SW 1271 (cell line): Measurements from ENCODE around the gene FLNB.
A peak's percentile ranks its signal among the peaks of the same experiment; 100 is the strongest.

Source experiments
- DNase-seq, 2 experiments: peaks; one replicate each; lab custom pipeline; 2025; lab: John Stamatoyannopoulos, UW

The FLNB gene

DNA sequence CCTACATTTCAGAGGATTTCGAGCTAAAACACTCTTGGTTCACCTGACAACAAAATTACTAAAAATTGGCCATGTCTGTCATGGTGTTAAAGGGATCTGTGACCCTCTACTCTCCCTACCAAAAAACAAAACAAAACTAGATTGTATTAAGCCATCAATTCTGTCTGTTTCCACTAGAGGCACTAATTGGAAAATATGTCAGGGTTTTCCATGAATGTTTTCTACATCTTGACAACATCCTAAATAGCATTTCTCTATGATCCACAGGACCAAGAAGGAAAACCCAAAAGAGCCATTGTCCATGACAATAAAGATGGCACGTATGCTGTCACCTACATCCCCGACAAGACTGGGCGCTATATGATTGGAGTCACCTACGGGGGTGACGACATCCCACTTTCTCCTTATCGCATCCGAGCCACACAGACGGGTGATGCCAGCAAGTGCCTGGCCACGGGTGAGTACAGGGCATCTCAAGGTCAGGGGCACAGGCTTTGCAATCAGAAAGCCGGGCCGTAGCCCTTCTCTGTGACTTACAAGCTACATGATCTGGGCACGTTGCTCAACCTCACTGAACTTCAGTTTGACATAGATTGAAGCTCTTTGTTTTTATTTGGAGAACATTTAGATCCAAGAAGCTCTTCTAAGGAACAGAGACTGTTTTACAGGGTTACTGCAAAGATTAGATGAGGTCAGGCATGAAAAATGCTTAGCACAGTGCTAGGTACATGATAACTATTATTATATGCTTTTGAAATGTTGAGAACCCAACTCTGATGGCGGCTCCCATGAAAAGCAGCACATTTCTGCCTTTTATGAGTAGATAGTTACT is 127.7 kb downstream of the FLNB start:
- DNase-seq = no peak

DNA sequence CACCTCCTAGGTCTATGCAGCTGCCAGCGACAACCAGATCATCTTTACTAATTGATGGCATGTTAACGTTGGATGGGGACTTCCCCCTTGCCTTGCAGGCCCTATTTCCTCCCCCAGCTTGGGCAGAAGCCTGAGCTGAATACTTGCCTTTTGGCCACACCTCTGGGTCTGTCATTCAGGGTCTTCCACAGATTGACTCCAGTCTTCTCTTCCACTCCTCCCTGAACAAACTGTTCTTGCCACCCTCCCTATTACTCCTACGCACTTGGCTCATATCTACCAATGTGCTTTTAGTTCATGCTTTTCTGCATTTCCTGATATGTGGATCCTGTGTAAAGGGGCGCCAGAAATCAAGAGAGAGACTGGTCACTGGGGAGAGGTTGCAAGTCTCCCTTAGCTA is 129.1 kb downstream of the FLNB start:
- DNase-seq = no peak

DNA sequence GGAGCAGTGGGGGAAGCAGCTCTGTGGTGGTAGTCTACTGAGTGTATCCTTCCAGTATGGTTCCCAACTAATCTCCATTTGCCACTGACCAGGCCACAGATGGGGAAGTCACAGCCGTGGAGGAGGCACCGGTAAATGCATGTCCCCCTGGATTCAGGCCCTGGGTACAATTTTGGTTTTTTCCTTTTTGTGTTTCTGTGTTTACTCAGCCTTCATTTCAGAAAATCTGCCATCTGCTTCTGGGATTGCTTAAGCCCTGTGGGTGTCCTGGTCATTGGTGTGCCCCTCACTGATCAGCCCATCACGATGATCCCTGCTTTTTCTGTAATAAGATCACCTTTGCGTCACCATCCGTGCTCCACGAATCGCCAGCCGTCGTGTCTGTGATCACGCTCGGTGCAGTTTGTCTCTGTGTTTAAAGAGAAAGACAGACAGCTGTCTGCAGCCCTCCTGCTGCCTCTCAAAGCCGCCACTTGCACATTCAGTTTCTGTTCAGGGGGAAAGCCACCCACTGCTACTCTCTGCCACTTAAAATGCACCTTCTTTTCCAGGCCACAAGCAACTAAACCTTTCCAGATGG is 133.6 kb downstream of the FLNB start:
- DNase-seq = no peak

DNA sequence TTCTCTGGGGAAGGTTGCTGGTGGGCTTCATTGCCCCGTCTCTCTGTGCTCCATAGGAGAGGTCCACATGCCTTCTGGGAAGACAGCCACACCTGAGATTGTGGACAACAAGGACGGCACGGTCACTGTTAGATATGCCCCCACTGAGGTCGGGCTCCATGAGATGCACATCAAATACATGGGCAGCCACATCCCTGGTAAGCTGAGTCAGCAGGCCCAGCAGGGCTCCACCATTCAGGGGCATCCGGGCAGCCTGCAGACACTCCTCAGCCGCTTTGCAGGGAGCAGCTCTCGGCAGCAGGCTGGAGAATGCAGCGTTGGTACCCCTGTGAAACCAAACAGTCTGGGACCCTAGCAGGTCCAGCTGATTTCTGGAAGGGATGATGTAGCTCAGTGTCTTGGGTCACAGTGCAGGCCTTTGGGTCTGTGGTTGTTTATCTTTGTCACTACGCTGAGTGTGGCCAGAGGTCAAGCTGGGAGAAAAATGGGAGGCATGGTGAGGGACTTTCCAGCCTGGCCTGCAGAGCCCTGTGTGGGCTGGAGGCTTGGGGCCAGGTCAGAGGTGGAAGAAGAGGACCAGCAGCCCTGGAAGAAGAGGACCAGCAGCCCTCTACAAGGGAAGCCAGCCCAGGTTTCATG is 135.3 kb downstream of the FLNB start:
- DNase-seq = no peak

DNA sequence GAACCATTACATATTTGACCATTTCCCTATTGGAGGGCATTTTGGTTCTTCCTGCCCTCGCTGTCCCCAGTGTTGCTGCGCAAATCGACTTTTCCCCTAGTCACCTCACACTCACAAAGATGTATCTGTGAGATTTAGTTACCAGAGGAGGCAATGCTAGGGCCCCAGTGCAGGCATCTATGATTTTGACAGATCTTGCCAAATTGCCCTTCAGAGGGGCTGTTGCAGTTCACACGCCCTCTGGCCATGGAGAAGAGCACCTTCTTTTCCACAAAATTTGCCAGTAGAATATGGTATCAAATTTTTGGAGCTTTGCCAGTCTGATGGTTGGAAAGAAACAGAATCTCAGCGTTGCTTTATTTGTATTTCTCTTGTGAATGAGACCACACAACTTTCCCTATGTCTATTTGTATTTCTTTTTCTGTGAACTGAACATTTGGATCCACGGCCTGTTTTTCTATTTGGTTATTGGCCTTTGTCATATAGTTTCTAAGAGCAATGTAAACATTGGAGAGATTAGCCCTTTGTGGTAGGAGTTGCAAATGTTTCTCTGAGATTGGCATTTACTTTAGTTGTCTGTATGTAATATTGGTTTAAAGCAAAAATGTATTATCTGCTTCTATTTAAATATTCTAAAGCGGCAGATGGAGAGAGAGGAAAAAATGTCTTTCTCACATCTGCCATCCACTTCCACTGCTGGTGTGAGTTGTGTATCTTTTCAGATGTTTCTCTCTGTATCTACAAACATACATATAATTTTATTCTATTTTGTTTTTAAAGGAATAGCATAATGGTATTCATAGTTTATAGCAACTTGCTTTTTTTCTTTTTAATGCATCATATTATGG is 136.5 kb downstream of the FLNB start:
- no peak for DNase-seq

DNA sequence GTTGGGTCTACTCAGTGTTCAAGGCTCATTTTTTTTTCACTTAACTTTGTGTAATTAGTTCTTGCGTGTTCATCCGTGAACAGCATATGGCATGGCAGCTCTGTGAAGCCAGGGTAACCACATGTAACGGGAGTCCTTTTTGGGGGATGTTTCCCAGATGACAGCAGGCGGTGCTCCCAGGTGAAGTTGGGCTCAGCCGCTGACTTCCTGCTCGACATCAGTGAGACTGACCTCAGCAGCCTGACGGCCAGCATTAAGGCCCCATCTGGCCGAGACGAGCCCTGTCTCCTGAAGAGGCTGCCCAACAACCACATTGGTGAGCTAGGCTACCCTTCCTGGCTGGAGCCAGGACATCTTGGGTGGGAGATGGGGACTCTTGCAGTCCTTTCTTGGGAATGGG is 139.8 kb downstream of the FLNB start:
- DNase-seq = no peak

DNA sequence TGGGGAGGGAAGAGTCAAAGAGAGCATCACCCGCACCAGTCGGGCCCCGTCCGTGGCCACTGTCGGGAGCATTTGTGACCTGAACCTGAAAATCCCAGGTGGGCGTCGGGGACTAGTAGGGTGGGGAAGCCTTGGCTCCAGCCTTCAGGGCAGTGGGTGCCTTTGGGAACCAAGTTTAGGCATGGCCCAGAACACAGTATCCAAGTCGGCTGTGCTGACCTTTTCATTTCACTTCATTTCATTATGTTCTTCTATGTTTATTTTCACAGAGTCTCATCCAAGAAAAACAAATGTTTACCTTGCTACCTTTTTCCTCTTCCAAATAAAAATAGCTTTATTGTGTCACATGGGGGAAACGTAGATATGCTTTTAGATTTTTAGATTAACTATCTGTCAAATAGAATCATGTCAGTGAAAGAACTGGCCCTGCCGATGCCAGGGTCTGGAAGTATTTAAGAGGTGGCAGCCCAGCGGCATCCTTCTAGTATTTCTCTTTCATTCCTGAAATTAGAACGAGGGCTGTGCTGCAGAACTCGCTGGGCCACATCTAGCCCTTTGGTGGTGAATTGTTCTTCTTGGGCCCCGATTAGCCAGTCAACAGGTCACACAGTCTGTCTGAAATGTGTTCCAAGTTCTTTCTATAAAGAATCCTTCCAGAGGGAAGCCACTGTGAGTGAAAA is 142.0 kb downstream of the FLNB start:
- DNase-seq = no peak

DNA sequence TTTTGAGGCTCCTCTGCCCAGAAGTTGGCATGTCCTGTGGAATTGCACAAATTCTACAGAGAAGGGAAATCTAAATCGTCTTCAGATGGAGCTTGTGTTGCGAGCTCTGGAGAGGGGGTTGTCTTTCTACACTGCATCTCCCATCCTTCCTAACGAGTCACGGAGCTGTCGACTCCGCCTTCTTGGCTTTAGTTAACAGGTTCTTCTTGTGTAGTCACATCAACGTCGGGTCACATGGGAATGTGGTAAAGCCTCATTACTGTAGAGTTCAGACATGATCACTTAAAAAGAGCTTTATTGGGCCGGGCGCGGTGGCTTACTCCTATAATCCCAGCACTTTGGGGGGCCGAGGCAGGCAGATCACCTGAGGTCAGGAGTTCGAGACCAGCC is 142.6 kb downstream of the FLNB start:
- no peak for DNase-seq

DNA sequence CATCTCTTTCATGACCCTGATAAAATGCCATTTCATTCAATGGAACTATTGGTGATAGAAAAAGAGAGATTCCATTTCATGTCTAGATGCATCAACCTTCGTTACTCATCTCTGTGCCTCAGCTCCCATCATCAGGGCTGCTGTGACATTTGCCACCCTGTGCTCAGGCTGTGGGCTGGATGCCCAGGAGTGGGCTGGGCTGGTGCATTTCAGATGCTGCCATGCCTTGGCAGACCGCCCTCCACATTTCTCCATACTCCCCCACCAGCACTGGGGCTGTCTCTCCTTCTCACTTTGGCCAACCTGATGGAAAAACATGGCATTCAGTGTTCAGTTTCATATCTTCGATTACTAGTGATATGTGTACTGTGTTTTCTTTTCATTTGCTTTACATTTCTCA is 143.4 kb downstream of the FLNB start:
- no peak for DNase-seq

DNA sequence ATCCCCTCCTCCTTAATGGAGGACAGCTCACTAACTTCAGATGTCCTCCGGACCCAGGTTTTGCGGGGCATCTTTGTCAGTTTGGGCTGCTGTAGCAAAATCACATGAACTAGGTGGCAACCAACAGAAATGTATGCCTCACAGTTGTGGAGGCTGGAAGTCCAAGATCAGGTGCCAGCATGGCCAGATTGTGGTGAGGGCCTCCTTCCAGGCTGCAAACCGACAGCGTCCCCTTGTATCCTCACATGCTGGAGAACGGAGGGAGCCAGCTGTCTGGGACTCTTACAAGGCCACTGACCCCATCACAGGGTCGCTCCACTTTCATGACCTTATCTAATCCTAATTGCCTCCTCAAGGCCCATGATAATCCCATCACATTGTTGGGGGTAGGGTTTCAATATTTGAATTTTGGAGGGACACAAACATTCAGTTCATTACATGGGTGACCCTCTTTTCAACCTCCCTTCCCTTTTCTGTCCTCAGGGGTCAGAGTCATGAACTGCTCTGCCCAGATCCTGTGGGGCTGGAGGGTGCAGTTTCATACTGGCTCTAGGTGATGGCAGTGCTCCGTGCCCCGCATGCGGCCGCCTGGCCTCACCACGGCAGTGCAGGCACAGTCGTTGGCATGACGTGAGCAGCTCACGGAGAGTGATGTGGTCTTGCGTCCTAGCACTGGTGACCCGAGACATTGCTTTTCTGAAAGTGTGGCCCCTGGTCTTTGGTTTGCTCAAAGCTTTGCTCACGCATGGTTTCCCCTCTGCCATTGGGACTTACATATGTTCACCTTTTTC is 144.2 kb downstream of the FLNB start:
- DNase-seq = no peak

DNA sequence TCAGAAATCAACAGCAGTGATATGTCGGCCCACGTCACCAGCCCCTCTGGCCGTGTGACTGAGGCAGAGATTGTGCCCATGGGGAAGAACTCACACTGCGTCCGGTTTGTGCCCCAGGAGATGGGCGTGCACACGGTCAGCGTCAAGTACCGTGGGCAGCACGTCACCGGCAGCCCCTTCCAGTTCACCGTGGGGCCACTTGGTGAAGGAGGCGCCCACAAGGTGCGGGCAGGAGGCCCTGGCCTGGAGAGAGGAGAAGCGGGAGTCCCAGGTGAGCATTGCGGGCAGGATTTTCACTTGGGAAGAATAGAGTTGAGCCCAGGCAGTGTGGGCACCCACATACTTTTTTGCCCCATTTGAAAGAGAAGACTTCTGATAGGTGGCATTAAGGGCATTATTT is 145.1 kb downstream of the FLNB start:
- DNase-seq = no peak

DNA sequence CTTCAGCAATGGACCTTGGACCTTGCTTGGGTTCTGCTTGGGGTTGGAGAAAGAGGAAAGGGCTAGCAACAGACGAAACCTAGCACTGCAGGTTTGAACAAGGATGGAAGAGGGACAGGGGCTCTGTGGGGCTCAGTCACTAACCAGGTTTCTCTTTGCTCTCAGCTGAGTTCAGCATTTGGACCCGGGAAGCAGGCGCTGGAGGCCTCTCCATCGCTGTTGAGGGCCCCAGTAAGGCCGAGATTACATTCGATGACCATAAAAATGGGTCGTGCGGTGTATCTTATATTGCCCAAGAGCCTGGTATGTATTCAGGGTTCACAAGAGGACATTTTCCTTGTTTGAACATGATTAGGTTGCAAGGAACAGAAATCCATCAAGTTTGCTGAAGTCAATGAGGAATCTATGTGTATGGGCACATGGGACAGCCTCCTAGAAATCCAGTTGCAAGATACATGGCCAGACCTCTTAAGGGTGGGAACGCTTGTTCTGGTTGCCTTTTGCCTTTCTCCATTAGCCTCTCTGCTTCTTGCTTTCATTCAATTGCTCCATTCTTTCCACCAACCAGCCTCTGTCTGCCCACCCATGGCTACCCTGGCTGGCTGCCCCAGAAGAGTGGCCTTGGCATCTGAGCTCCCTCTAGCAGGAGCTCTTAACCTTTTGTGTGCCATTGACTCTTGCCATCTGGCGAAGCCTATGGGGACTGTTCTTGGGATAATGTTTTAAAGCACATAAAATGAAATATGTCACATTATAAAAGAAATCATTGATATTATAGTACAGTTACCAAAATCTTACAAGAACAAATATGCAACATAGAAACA is 146.6 kb downstream of the FLNB start:
- no peak for DNase-seq

DNA sequence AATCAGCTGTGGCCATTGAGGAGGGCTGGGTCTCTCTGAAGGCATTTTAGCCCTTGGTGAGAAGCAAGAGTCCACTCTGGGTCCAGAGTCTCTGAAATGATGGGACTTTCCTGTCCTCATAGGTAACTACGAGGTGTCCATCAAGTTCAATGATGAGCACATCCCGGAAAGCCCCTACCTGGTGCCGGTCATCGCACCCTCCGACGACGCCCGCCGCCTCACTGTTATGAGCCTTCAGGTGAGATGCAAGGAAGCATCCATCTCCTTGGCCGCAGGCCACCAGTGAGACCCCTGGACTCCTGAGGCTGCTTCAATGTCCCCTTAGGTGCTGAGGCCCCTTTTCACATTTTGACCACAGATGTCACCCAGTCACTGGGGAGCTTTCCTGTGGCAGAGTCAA is 147.6 kb downstream of the FLNB start:
- DNase-seq = no peak

DNA sequence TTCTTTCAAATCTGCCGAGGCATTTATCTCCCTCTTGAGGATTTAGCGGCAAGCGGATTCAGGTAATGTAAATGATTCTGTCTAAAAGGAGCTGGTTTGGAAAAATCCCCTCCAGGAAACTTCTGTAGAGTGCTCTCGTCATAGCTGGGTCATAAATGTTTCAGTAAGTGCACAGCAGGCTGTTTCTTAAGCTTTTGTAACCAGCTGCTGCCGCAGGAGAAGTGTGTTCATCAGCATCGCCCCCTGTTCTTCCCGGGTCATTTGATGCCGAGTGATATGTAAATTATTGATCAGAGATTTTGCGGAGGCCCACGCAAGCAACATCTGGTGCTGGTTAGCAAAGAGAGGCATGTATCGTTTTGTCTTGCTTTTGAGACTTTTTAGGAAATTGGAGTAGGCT is 149.5 kb downstream of the FLNB start:
- DNase-seq = no peak

DNA sequence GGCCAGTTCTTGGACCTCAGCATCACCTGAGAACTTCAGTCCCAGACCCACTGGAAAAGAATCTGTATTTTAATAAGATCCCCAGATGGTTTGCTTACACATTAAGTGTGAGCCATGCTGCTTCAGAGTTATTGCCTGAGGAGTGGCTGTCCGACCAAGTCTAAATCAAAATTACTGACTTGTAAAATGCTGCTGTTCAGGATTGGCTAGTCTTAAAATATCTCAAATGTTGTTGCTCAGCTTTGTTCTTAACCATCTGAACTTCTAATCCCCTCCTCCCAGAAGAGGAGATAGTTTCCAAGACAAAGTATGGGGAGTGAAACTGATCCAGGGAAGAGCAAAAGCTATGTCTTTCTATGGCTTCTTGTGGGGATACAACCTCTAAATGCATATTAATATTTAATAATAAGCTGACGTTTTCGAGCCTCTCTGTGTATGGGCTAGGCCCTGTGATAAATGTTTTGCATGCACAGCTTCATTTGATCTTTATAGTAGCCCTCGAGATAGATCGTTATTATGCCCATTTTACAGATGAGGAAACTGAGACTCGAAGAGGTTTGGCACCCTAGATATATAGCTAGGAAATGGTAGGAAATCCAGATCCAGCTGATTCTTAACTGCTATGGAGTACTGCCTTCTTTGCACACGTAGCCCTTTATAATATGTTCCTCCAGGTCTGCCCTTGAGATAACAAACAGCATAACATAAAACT is 150.4 kb downstream of the FLNB start:
- no peak for DNase-seq

DNA sequence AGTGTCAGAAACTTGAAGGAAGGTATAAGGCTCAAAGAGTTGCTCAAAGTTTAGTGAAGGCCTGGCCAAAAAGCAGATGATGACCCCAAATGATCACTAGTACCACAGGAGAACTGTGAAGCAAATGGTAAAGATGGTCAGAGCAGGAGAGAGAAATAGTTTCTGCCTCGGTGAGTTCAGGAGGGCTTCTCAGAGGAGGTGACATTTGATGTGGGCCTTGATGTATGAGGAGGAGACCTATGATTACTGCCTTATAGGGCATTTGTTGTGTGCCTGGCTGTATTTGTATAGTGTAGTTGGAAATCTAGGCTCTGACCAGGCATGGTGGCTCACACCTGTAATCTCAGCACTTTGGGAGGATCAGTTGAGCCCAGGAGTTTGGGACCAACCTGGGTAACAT is 152.2 kb downstream of the FLNB start:
- no peak for DNase-seq

DNA sequence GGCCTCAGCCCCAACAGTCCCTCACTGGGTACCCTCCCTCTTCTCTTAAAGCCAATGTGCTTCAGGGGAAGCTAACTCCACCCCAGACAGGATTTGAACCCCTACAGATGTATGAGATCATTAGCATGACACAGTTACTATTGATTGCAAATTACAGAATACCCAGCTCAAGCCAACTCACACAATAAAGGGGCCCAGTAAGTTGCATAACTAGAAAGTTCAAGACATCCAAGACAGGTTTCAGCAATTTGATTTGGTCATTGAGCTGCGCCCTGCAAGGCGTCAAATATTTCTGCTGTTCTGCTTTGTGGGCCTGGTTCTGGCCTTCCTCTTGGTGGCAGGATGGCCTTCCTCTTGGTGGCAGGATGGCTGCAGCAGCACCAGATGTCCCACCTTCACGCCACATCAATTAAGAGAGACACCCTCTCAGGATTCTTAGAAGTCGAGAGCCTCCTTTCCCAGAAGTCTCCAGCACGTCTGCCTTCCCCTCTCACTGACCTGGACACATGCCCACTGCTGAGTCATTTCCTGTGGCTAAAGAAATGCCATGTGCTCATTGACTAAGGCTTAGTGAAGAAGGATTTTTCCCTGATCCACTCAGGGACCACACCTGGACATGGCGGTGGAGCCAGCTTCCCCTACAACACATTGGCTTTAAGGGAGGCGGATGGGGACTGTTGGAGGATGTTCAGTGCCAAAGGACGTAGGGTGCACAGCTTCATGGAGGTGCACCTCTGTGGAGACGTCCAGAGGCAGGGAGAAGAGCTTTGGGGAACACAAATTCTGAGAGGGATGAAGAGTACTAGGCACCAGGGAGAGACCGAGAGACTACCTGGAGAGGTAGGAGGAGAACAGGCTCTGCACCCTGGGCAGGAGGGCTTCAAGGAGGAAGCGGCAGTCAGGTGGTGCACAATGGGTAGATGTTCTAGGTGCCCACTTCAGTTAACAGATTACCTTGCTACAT is 153.5 kb downstream of the FLNB start:
- DNase-seq = peak; percentile 67 to 81

DNA sequence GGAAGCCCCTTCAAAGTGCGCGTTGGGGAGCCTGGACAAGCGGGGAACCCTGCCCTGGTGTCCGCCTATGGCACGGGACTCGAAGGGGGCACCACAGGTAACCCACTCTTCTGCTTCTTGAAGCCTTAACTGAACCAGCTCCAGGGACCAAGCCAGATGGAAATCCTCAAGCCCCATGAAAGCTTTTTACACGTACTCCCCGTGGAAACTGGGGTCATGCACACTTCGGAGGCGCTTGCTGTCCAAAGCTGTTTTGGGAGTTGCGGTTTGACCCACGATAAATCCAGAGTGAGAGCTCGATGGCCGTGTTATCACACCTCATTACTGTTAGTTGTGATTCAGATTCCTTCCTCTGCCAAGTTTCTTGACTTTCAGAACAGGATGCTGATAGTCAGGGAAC is 155.0 kb downstream of the FLNB start:
- no peak for DNase-seq
